Coronary artery (tissue), 2 donors: ENCODE data around the gene SARS2.

Experiments used
- DNase-seq: peaks from one replicate; pipeline ENCODE4 v3.0.0-alpha.2; 2017; ENCODE audit warnings: low spot score
- H3K27ac ChIP-seq, 2 donors: fragments of 200-600 bp; sonication (generic); one replicate each; pipeline ENCODE4 v1.5.1; 2016 to 2019
- H3K4me3 ChIP-seq: fragments of 200-600 bp; sonication (generic); 2 replicates; pipeline ENCODE4 v1.5.1; 2016; ENCODE audit warnings: mild to moderate bottlenecking, moderate library complexity
- TF ChIP-seq, protein P1 (sequence below): fragments of 200-600 bp; sonication (generic); IDR thresholded peaks from one replicate; pipeline ENCODE4 v1.5.1; 2019; ENCODE audit warnings: antibody characterized with exemption

SARS2 gene

GRCh38 chr19:38921420-38922274 lies 8.9 kb downstream of the SARS2 start:
- Histone ChIP-seq H3K27ac (no peak overlapping the region), H3K4me3 (no peak overlapping the region)
- no peak for DNase-seq
- TF ChIP-seq, protein P1, sequence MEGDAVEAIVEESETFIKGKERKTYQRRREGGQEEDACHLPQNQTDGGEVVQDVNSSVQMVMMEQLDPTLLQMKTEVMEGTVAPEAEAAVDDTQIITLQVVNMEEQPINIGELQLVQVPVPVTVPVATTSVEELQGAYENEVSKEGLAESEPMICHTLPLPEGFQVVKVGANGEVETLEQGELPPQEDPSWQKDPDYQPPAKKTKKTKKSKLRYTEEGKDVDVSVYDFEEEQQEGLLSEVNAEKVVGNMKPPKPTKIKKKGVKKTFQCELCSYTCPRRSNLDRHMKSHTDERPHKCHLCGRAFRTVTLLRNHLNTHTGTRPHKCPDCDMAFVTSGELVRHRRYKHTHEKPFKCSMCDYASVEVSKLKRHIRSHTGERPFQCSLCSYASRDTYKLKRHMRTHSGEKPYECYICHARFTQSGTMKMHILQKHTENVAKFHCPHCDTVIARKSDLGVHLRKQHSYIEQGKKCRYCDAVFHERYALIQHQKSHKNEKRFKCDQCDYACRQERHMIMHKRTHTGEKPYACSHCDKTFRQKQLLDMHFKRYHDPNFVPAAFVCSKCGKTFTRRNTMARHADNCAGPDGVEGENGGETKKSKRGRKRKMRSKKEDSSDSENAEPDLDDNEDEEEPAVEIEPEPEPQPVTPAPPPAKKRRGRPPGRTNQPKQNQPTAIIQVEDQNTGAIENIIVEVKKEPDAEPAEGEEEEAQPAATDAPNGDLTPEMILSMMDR: no peak

DNA sequence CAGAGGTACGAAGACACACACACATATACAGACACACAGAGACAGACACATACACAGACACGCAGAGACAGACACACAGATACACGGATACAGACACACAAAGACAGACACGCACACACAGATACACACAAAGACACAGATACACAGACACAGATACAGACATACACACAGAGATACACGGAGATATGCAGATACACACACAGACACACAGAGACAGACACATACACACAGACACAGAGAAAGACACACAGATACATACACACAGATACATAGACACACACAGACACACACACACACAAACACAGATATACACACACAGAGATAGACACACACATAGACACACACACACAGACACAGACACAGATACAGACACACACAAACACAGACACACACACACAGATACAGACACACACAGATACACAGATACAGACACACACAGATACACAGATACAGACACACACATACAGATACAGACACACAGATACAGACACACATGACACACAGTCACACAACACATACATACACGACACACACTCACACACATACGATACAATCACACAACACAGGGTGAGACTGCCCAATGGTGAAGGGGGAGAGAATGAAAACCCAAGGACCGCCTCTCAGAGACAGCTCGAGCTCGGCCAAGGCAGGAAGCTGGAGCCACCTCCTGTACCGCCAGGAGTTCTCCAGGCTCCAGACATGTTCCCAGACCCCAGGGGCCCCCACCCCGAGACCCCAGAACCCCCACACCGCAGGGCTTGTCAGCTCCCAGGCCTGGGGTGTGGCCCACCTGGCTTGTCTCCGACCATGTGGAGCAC lies 9.8 kb downstream of the SARS2 start:
- TF ChIP-seq, protein P1: no peak
- Histone ChIP-seq H3K27ac (no peak overlapping the region), H3K4me3 (no peak overlapping the region)
- DNase-seq: no peak

GRCh38 chr19:38919837-38920601 lies 10.5 kb downstream of the SARS2 start:
- TF ChIP-seq, protein P1: no peak
- Histone ChIP-seq H3K27ac (no peak overlapping the region), H3K4me3 (no peak overlapping the region)
- DNase-seq: no peak

GRCh38 chr19:38918526-38918925 lies 12.0 kb downstream of the SARS2 start:
- TF ChIP-seq, protein P1: no peak
- DNase-seq: no peak
- Histone ChIP-seq H3K27ac (no peak overlapping the region), H3K4me3 (no peak overlapping the region)

GRCh38 chr19:38917921-38918491 lies 12.6 kb downstream of the SARS2 start:
- Histone ChIP-seq H3K27ac (no peak overlapping the region), H3K4me3 (no peak overlapping the region)
- TF ChIP-seq, protein P1: no peak
- no peak for DNase-seq

DNA sequence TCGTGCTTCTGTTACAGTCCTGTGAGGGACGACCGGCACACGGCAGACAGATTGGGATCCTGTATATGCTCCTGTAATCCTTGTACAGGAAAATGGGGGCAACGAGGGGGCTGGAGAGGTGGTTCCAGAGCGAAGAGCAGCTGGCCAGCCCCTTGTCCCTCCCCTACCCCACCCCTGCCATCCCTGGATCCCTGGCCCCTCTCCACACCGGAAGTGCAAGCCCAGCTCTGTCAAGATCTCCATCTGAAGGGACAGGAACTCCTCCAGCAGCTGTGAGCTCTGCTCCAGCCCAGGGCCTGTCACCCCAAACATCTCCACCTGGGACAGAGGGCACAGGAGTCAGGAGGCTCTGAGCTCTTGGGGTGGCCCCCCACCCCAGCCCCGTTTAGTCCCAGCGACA lies 13.0 kb downstream of the SARS2 start:
- H3K4me3 ChIP-seq: no peak overlapping the region
- no peak overlapping the region for H3K27ac ChIP-seq
- no peak for DNase-seq
- TF ChIP-seq, protein P1: no peak
